Activated CD4-positive, alpha-beta T cell treated with anti-CD3 and anti-CD28 coated beads, Interleukin-2, Interleukin-6, amounts not matched to agents 100 ng/mL and 50 ng/mL, durations not matched to agents 16 hours and 8 hours (primary cell): ENCODE results near the gene RYK.
"Not testable (repeated sequence)": the region's sequence is repeated elsewhere in the genome, so short reads cannot be mapped to it uniquely, and the experiment has no call there.

ENCODE experiments used
- DNase-seq: peaks from one replicate; pipeline ENCODE4 v3.0.0-alpha.2; 2020

Gene RYK

GRCh38 chr3:134214239-134214638 is 36.4 kb downstream of the RYK start:
- DNase-seq, result no peak

- peak; percentile 90 for DNase-seq
Measured at GRCh38 chr3:134212967-134213665, 37.5 kb downstream of the RYK start.

GRCh38 chr3:134211797-134212196 is 38.9 kb downstream of the RYK start:
- DNase-seq, result peak; percentile 14

- DNase-seq, result no peak
Measured at GRCh38 chr3:134205451-134205850, 45.2 kb downstream of the RYK start.

- no peak for DNase-seq
Measured at GRCh38 chr3:134201201-134202130, 49.2 kb downstream of the RYK start.

- not testable (repeated sequence) for DNase-seq
Measured at GRCh38 chr3:134199880-134200279, 50.8 kb downstream of the RYK start.

- DNase-seq, result no peak
Measured at GRCh38 chr3:134199240-134199639, 51.4 kb downstream of the RYK start.

- peak; percentile 15 for DNase-seq
Measured at GRCh38 chr3:134198414-134198813, 52.2 kb downstream of the RYK start.

GRCh38 chr3:134197681-134198261 is 52.9 kb downstream of the RYK start:
- DNase-seq, result peak; percentile 65

GRCh38 chr3:134194247-134194646 is 56.4 kb downstream of the RYK start:
- DNase-seq, result no peak

- DNase-seq, result no peak
Measured at GRCh38 chr3:134190250-134190649, 60.4 kb downstream of the RYK start.

- no peak for DNase-seq
Measured at GRCh38 chr3:134189849-134190248, 60.8 kb downstream of the RYK start.

GRCh38 chr3:134186391-134186790 is 64.3 kb downstream of the RYK start:
- DNase-seq, result no peak

GRCh38 chr3:134180761-134181160 is 69.9 kb downstream of the RYK start:
- DNase-seq, result no peak

- no peak for DNase-seq
Measured at GRCh38 chr3:134179508-134179907, 71.2 kb downstream of the RYK start.

GRCh38 chr3:134163096-134163495 is 87.6 kb downstream of the RYK start:
- DNase-seq, result no peak

- DNase-seq, result no peak
Measured at GRCh38 chr3:134161898-134162615, 88.6 kb downstream of the RYK start.

GRCh38 chr3:134155446-134155845 is 95.2 kb downstream of the RYK start:
- no peak for DNase-seq

- no peak for DNase-seq
Measured at GRCh38 chr3:134153761-134154160, 96.9 kb downstream of the RYK start.

- no peak for DNase-seq
Measured at GRCh38 chr3:134150476-134150875, 100.2 kb downstream of the RYK start.

- no peak for DNase-seq
Measured at GRCh38 chr3:134149286-134149685, 101.4 kb downstream of the RYK start.

- DNase-seq, result no peak
Measured at GRCh38 chr3:134148534-134148933, 102.1 kb downstream of the RYK start.

GRCh38 chr3:134147411-134147810 is 103.2 kb downstream of the RYK start:
- no peak for DNase-seq
